GM10266 (cell line): ENCODE data around the gene HECW1.

Experiments used
- DNase-seq: peaks from one replicate; pipeline ENCODE4 v3.0.0; 2012; ENCODE audit errors: extremely low spot score
- CTCF ChIP-seq: IDR thresholded peaks from 2 replicates; pipeline ENCODE4 v1.5.1; 2012; ENCODE audit warnings: mild to moderate bottlenecking, low read depth; ENCODE audit not compliant: control insufficient read depth, insufficient read depth; ENCODE audit errors: missing control alignments

The HECW1 gene

GRCh38 chr7:43117861-43118260 is 5.4 kb downstream of the HECW1 start:
- TF ChIP-seq CTCF: no peak
- no peak for DNase-seq

- no peak for TF ChIP-seq CTCF
- no peak for DNase-seq
Measured at GRCh38 chr7:43118313-43118712, 5.9 kb downstream of the HECW1 start.

GRCh38 chr7:43119371-43120075 is 7.1 kb downstream of the HECW1 start:
- DNase-seq: no peak
- no peak for TF ChIP-seq CTCF

GRCh38 chr7:43121973-43122372 is 9.5 kb downstream of the HECW1 start:
- no peak for DNase-seq
- no peak for TF ChIP-seq CTCF

- DNase-seq: no peak
- no peak for TF ChIP-seq CTCF
Measured at GRCh38 chr7:43123457-43123856, 11.0 kb downstream of the HECW1 start.

- no peak for TF ChIP-seq CTCF
- no peak for DNase-seq
Measured at GRCh38 chr7:43124388-43124787, 11.9 kb downstream of the HECW1 start.

GRCh38 chr7:43130347-43130746 is 17.9 kb downstream of the HECW1 start:
- TF ChIP-seq CTCF: no peak
- no peak for DNase-seq
